Trophoblast cell (in vitro differentiated cells and primary cell): Measurements from ENCODE around the gene MIOS.

Source experiments
- DNase-seq, 2 donors: peaks; one replicate each; pipeline ENCODE4 v3.0.0-alpha.2; 2016
- H2AFZ ChIP-seq: 2 replicates; pipeline ENCODE4 v1.6.1; 2013; ENCODE audit warnings: low read length, moderate library complexity, mild to moderate bottlenecking; ENCODE audit not compliant: insufficient read depth, poor library complexity
- H2AK5ac ChIP-seq: 2 replicates; pipeline ENCODE4 v1.6.1; 2013; ENCODE audit warnings: mild to moderate bottlenecking, low read length
- H2BK120ac ChIP-seq: 2 replicates; pipeline ENCODE4 v1.6.1; 2013; ENCODE audit warnings: low read length, mild to moderate bottlenecking, moderate library complexity; ENCODE audit not compliant: insufficient read depth, poor library complexity
- H2BK12ac ChIP-seq: 2 replicates; pipeline ENCODE4 v1.6.1; 2013; ENCODE audit warnings: mild to moderate bottlenecking, low read length, moderate library complexity
- H2BK5ac ChIP-seq: 2 replicates; pipeline ENCODE4 v1.6.1; 2013; ENCODE audit warnings: low read length, low read depth, moderate library complexity, mild to moderate bottlenecking; ENCODE audit not compliant: poor library complexity
- H3K14ac ChIP-seq: 2 replicates; pipeline ENCODE4 v1.6.1; 2013; ENCODE audit warnings: mild to moderate bottlenecking, low read length
- H3K18ac ChIP-seq: 2 replicates; pipeline ENCODE4 v1.6.1; 2013; ENCODE audit warnings: mild to moderate bottlenecking, low read length
- H3K23ac ChIP-seq: 2 replicates; pipeline ENCODE4 v1.6.1; 2013; ENCODE audit warnings: low read length
- H3K27ac ChIP-seq: 2 replicates; pipeline ENCODE4 v1.5.1; 2013; ENCODE audit warnings: low read depth, mild to moderate bottlenecking, inconsistent platforms, low read length, moderate library complexity
- H3K27me3 ChIP-seq: 2 replicates; pipeline ENCODE4 v1.6.1; 2013; ENCODE audit warnings: inconsistent platforms, mild to moderate bottlenecking, low read length, moderate library complexity; ENCODE audit not compliant: insufficient read depth
- H3K36me3 ChIP-seq, 2 experiments: 1 replicate in 1 of 2; 2 replicates in 1 of 2; pipeline ENCODE4 v1.6.1; 2013; ENCODE audit warnings: low read length in 2 of 2, mild to moderate bottlenecking in 2 of 2, moderate library complexity in 1 of 2; ENCODE audit not compliant: insufficient read depth in 2 of 2, control insufficient read depth in 1 of 2
- H3K4ac ChIP-seq: 2 replicates; pipeline ENCODE4 v1.6.1; 2013; ENCODE audit warnings: low read depth, mild to moderate bottlenecking, low read length, moderate library complexity
- H3K4me1 ChIP-seq, 2 experiments: 1 replicate in 1 of 2; 2 replicates in 1 of 2; pipeline ENCODE4 v1.6.1; 2013; ENCODE audit warnings: low read length in 2 of 2, mild to moderate bottlenecking in 2 of 2, moderate library complexity in 1 of 2; ENCODE audit not compliant: insufficient read depth in 2 of 2, control insufficient read depth in 1 of 2
- H3K4me2 ChIP-seq: 2 replicates; pipeline ENCODE4 v1.6.1; 2013; ENCODE audit warnings: inconsistent platforms, mild to moderate bottlenecking, low read length, moderate library complexity
- H3K4me3 ChIP-seq: 2 replicates; pipeline ENCODE4 v1.5.1; 2013; ENCODE audit warnings: mild to moderate bottlenecking, low read depth, low read length, inconsistent platforms
- H3K79me1 ChIP-seq: one replicate; pipeline ENCODE4 v1.6.1; 2013; ENCODE audit warnings: low read length
- H3K79me2 ChIP-seq: 2 replicates; pipeline ENCODE4 v1.6.1; 2013; ENCODE audit warnings: low read length, mild to moderate bottlenecking; ENCODE audit not compliant: control insufficient read depth, insufficient read depth, poor library complexity
- H3K9ac ChIP-seq: 2 replicates; pipeline ENCODE4 v1.6.1; 2013; ENCODE audit warnings: mild to moderate bottlenecking, low read length
- H3K9me3 ChIP-seq: 2 replicates; pipeline ENCODE4 v1.6.1; 2013; ENCODE audit warnings: low read depth, mild to moderate bottlenecking, control low read depth, inconsistent platforms, low read length; ENCODE audit not compliant: insufficient read depth
- H4K12ac ChIP-seq: 2 replicates; pipeline ENCODE4 v1.6.1; 2013; ENCODE audit warnings: low read depth, mild to moderate bottlenecking, low read length, moderate library complexity
- H4K8ac ChIP-seq: 2 replicates; pipeline ENCODE4 v1.6.1; 2013; ENCODE audit warnings: low read depth, mild to moderate bottlenecking, low read length, moderate library complexity
- H4K91ac ChIP-seq: one replicate; pipeline ENCODE4 v1.6.1; 2013; ENCODE audit warnings: low read depth, mild to moderate bottlenecking, low read length, moderate library complexity
- WGBS: extraction: QIAGEN DNeasy Blood & Tissue Kit; methylation state at CpG from one replicate; pipeline ENCODE4 v1.1.7; 2013; ENCODE audit warnings: missing lambda C conversion rate; ENCODE audit not compliant: insufficient read length, insufficient coverage; ENCODE audit errors: extremely low coverage; 5-methylcytosine and 5-hydroxymethylcytosine counted together

The MIOS gene

DNA sequence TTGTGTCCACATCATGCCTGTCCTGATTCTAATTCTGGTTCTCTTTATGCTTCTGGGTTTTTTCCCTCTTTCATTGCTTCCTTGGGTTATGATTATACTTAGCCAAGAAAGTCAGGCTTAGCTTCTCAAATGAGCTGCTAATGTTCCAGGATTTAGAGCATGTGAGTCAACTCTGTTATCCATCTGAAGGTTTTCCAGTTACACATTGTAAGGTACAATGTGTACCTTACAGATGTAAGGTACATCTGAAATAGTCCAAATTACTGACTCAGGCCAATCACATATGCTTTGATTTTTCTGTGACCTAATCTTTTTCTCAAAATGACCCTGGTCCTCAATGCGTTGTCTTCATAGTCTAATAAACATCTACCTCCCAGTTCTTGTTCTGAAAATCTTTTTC lies 13.3 kb upstream of the MIOS start:
- Histone ChIP-seq H3K18ac (no peak overlapping the region), H3K23ac (no peak overlapping the region), H3K4ac (no peak overlapping the region), H3K4me1 (no peaks in the 10 kb centered on the region), H2BK120ac (no peak overlapping the region), H4K91ac (no peak overlapping the region), H4K12ac (no peak overlapping the region), H3K27me3 (no peaks in the 10 kb centered on the region), H3K14ac (no peak overlapping the region), H2BK12ac (no peak overlapping the region), H3K4me3 (no peak overlapping the region), H3K9ac (no peak overlapping the region), H3K4me2 (no peak overlapping the region), H2AFZ (no peak overlapping the region), H4K8ac (no peak overlapping the region), H3K79me2 (no peaks in the 10 kb centered on the region), H3K27ac (no peak overlapping the region), H2BK5ac (no peak overlapping the region), H3K9me3 (peaks cover 4% of the 10 kb centered on the region), H2AK5ac (no peak overlapping the region), H3K36me3 (no peaks in the 10 kb centered on the region), H3K79me1 (no peaks in the 10 kb centered on the region)
- DNase-seq = no peak
- no CpG with 5 or more reads among the region's 1 CpG for whole genome bisulfite sequencing

DNA sequence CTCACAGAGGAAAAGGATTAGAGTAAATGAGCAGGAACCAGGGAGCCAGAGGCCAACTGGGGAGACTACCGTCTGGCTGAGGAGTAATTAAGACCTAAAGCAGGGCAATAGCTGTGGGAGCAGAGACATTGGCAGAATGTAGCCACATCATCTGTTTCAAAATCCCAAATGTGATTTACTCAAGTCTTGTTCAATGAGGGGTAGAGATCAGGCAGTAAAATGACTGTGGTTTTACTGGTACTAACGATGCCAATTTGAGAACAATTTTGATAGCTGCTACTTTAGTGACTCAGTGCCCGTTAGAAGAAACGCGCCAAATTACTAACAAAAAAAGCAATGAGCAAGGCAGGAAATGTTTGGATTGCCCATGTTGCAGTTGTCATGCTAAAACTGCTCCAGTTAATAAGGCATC lies 12.7 kb upstream of the MIOS start:
- no peaks in the 10 kb centered on the region for H3K36me3 ChIP-seq
- no peak overlapping the region for H3K4me2 ChIP-seq
- peaks cover 4% of the 10 kb centered on the region for H3K9me3 ChIP-seq
- no peak overlapping the region for H4K8ac ChIP-seq
- H3K23ac ChIP-seq = no peak overlapping the region
- H3K79me2 ChIP-seq = no peaks in the 10 kb centered on the region
- no peak overlapping the region for H2BK120ac ChIP-seq
- H3K27me3 ChIP-seq = no peaks in the 10 kb centered on the region
- no peak overlapping the region for H2AFZ ChIP-seq
- no peak overlapping the region for H3K9ac ChIP-seq
- H3K4ac ChIP-seq = no peak overlapping the region
- no peak overlapping the region for H2BK12ac ChIP-seq
- H4K91ac ChIP-seq = no peak overlapping the region
- no peak overlapping the region for H3K18ac ChIP-seq
- no peak overlapping the region for H4K12ac ChIP-seq
- no peak overlapping the region for H2AK5ac ChIP-seq
- H3K79me1 ChIP-seq = no peaks in the 10 kb centered on the region
- WGBS = no CpG with 5 or more reads among the region's 5 CpGs
- no peak overlapping the region for H3K4me3 ChIP-seq
- no peak overlapping the region for H2BK5ac ChIP-seq
- no peak overlapping the region for H3K14ac ChIP-seq
- H3K27ac ChIP-seq = no peak overlapping the region
- H3K4me1 ChIP-seq = no peaks in the 10 kb centered on the region
- no peak for DNase-seq

DNA sequence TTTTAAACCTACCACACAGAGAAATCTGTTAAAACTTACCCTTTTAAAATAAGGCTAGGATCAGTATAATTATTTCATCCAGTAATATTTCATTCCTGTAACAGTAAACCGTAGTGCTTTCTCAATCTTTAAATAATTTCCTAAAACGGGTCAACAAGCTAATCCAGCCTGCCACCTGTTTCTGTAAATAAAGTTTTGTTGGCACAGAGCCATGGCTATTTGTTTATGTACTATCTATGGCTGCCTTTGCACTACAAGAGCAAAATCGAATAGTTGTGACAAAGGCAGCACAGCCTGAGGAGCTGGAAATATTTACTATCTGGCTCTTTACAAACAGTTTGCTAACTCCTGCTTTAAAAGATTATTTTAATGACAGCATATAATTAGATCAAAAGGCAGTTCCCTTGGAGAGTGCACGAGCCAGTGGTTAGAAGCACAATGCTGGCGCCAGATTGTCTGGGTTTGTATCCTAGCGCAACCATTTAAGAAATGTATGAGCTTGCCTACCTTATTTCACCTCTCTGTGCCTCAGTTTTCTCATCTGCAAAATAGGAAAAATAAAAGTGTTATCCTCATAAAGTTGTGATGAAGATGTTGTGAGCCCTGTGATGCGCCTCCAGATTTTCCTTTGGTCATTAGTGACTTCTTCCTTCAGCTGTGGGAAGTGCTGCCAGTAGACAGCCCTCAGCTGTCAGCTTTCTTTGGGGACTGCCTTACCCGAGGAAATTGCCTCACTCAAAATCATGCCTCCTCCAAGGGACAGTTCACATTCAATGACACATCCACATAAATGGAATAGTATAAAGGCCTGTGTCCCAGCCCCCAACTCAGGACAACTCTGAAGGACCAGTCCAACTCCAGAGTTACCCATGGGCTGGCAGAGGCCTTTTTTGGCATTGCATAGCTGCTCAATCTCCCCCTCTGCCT lies 11.8 kb upstream of the MIOS start:
- Histone ChIP-seq H3K18ac (no peak overlapping the region), H3K4me1 (no peaks in the 10 kb centered on the region), H3K14ac (no peak overlapping the region), H2BK12ac (no peak overlapping the region), H3K4ac (no peak overlapping the region), H3K23ac (no peak overlapping the region), H2AK5ac (no peak overlapping the region), H2AFZ (no peak overlapping the region), H4K91ac (no peak overlapping the region), H3K9ac (no peak overlapping the region), H3K4me3 (no peak overlapping the region), H2BK5ac (no peak overlapping the region), H3K4me2 (no peak overlapping the region), H4K8ac (no peak overlapping the region), H3K9me3 (peaks cover 4% of the 10 kb centered on the region), H3K27me3 (no peaks in the 10 kb centered on the region), H4K12ac (no peak overlapping the region), H3K36me3 (no peaks in the 10 kb centered on the region), H3K79me2 (no peaks in the 10 kb centered on the region), H3K27ac (no peak overlapping the region), H3K79me1 (no peaks in the 10 kb centered on the region), H2BK120ac (no peak overlapping the region)
- DNase-seq = no peak
- WGBS = no CpG with 5 or more reads among the region's 8 CpGs

DNA sequence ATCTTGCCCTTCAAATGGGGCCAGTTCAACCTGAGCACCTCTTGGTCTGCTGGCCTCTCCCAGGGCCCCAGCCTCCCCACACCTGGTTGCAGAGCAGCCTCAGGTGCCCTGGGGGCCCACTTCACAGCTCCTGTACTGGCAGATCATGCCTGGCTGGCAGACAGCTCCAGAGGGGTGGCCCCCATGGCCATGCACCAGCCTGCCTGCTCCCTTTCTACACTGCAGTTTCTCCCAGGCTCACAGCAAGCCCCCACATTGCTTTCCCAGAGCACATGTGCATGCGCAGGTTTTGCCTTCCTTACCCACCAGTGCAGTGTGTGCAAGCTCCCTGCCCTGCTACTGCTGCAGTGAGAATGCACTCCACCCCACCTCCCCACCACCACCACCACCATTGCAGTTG lies 9.8 kb upstream of the MIOS start:
- Histone ChIP-seq H2BK12ac (no peak overlapping the region), H3K18ac (no peak overlapping the region), H2BK120ac (no peak overlapping the region), H3K4ac (no peak overlapping the region), H3K4me1 (no peaks in the 10 kb centered on the region), H3K4me3 (no peak overlapping the region), H2AK5ac (no peak overlapping the region), H3K27ac (no peak overlapping the region), H4K91ac (no peak overlapping the region), H3K4me2 (no peak overlapping the region), H2BK5ac (no peak overlapping the region), H3K27me3 (no peaks in the 10 kb centered on the region), H3K14ac (no peak overlapping the region), H4K8ac (no peak overlapping the region), H3K79me2 (no peaks in the 10 kb centered on the region), H3K9me3 (peaks cover 4% of the 10 kb centered on the region), H3K23ac (no peak overlapping the region), H2AFZ (no peak overlapping the region), H4K12ac (no peak overlapping the region), H3K36me3 (no peaks in the 10 kb centered on the region), H3K9ac (no peak overlapping the region), H3K79me1 (no peaks in the 10 kb centered on the region)
- WGBS = no CpG with 5 or more reads among the region's 1 CpG
- no peak for DNase-seq
